DMS153 (cell line): Measurements from ENCODE around the gene HPSE2.
"Not testable (repeated sequence)": the region's sequence is repeated elsewhere in the genome, so short reads cannot be mapped to it uniquely, and the experiment has no call there.

Source experiments
- DNase-seq: peaks from one replicate; lab custom pipeline; 2025; lab: John Stamatoyannopoulos, UW

HPSE2 gene

GRCh38 chr10:99005254-99005653, 230.4 kb downstream of the HPSE2 start:
- DNase-seq, result no peak

GRCh38 chr10:99004738-99005137, 230.9 kb downstream of the HPSE2 start:
- no peak for DNase-seq

- DNase-seq, result no peak
Measured at GRCh38 chr10:99002392-99002791, 233.3 kb downstream of the HPSE2 start.

GRCh38 chr10:98997596-98997995, 238.1 kb downstream of the HPSE2 start:
- DNase-seq, result no peak

- DNase-seq, result no peak
Measured at GRCh38 chr10:98994030-98994429, 241.6 kb downstream of the HPSE2 start.

- DNase-seq, result not testable (repeated sequence)
Measured at GRCh38 chr10:98983751-98984150, 251.9 kb downstream of the HPSE2 start.

GRCh38 chr10:98980353-98980752, 255.3 kb downstream of the HPSE2 start:
- no peak for DNase-seq

GRCh38 chr10:98971464-98971863, 264.2 kb downstream of the HPSE2 start:
- no peak for DNase-seq

GRCh38 chr10:98967601-98968000, 268.1 kb downstream of the HPSE2 start:
- DNase-seq, result no peak

- no peak for DNase-seq
Measured at GRCh38 chr10:98963608-98964007, 272.0 kb downstream of the HPSE2 start.

- no peak for DNase-seq
Measured at GRCh38 chr10:98959379-98959778, 276.3 kb downstream of the HPSE2 start.

- DNase-seq, result no peak
Measured at GRCh38 chr10:98957801-98958200, 277.9 kb downstream of the HPSE2 start.

GRCh38 chr10:98956576-98957260, 278.9 kb downstream of the HPSE2 start:
- DNase-seq, result no peak

GRCh38 chr10:98953251-98953650, 282.4 kb downstream of the HPSE2 start:
- DNase-seq, result no peak

- no peak for DNase-seq
Measured at GRCh38 chr10:98951269-98952000, 284.2 kb downstream of the HPSE2 start.

GRCh38 chr10:98950106-98950505, 285.5 kb downstream of the HPSE2 start:
- no peak for DNase-seq

- no peak for DNase-seq
Measured at GRCh38 chr10:98949306-98949705, 286.3 kb downstream of the HPSE2 start.

- DNase-seq, result no peak
Measured at GRCh38 chr10:98943681-98944080, 292.0 kb downstream of the HPSE2 start.

GRCh38 chr10:98929709-98930108, 305.9 kb downstream of the HPSE2 start:
- DNase-seq, result no peak

GRCh38 chr10:98925651-98926050, 310.0 kb downstream of the HPSE2 start:
- no peak for DNase-seq

GRCh38 chr10:98924526-98924925, 311.1 kb downstream of the HPSE2 start:
- DNase-seq, result no peak

- DNase-seq, result no peak
Measured at GRCh38 chr10:98921316-98921715, 314.3 kb downstream of the HPSE2 start.

GRCh38 chr10:98920807-98921206, 314.8 kb downstream of the HPSE2 start:
- DNase-seq, result no peak

GRCh38 chr10:98920360-98920759, 315.3 kb downstream of the HPSE2 start:
- no peak for DNase-seq
